ENCODE measurements around the gene PRKRA. TPM values are rescaled to one million over a fixed set of nuclear protein-coding genes. Genes with fewer than 3 reads are reported as not detected.

PRKRA gene
- total and polyA plus RNA-seq, 2 of the 8 experiments (the other 6 are each of a cell fraction or from before 2014, with no cell fraction given), result 25.4 to 60.4 TPM

- CTCF ChIA-PET (ENCODE audit: partially characterized antibody), result interaction anchor here (1.4 to 1.9 kb wide), 3 partner anchors 11 to 34 kb away, joined by 3 to 6 read pairs (median 4); no protein-coding TSS in a partner anchor
- H3K79me2 ChIP-seq (ENCODE audit: control insufficient read depth in 1 of 2, insufficient read depth in 2 of 2, low read length in 2 of 2), result no peaks in the 10 kb centered on the region
- FAIRE-seq, result no peak
- no peak for TF ChIP-seq CTBP2 (IDR thresholded peaks at IDR 0.05; ENCODE audit: borderline replicate concordance, insufficient read depth, insufficient read length, low read length)
- TF ChIP-seq E2F6 (IDR thresholded peaks at IDR 0.05), result no peak
- no peak for TF ChIP-seq EGR1 (IDR thresholded peaks at IDR 0.05; ENCODE audit: borderline replicate concordance, low read depth, low read length)
- TF ChIP-seq KDM1A (IDR thresholded peaks at IDR 0.05; ENCODE audit: borderline replicate concordance, low read length), result no peak
- no peak for TF ChIP-seq CREB1 (IDR thresholded peaks at IDR 0.05)
- no peak for TF ChIP-seq TAF7 (optimal IDR thresholded peaks at IDR 0.05; ENCODE audit: borderline replicate concordance, low read depth, low read length)
- no peak for TF ChIP-seq EZH2 (IDR thresholded peaks at IDR 0.05; ENCODE audit: low read depth, low read length, severe bottlenecking)
- TF ChIP-seq BACH1 (IDR thresholded peaks at IDR 0.05; ENCODE audit: low read length), result no peak
- TF ChIP-seq CHD1 (IDR thresholded peaks at IDR 0.05; ENCODE audit: low read depth, low read length), result no peak
- TF ChIP-seq JUN (IDR thresholded peaks at IDR 0.05; ENCODE audit: low read depth, low read length), result no peak
- no peak for TF ChIP-seq HDAC2 (IDR thresholded peaks at IDR 0.05; ENCODE audit: borderline replicate concordance in 1 of 2, low read depth in 2 of 2, low read length in 2 of 2)
- no peak for TF ChIP-seq TEAD4 (IDR thresholded peaks at IDR 0.05; ENCODE audit: low read depth, low read length)
Observed at GRCh38 chr2:178429336-178429735, 21.6 kb downstream of the PRKRA start.

More at GRCh38 chr2:178429336-178429735, 21.6 kb downstream of the PRKRA start:
- no peak for DNase-seq (ENCODE audit: low read depth in 1 of 2, low spot score in 2 of 2)
- Histone ChIP-seq H2BK20ac (ENCODE audit: low read length) (no peak overlapping the region), H4K91ac (replicated peaks; ENCODE audit: insufficient read length, low read length) (no peak overlapping the region), H3K18ac (ENCODE audit: extremely low read depth, low read length) (no peak overlapping the region), H3K79me1 (ENCODE audit: low read depth, low read length) (no peaks in the 10 kb centered on the region), H3K4ac (replicated peaks; ENCODE audit: insufficient read length, low read depth, low read length) (no peak overlapping the region), H3K23ac (ENCODE audit: insufficient read length) (no peak overlapping the region), H4K8ac (ENCODE audit: extremely low read depth, insufficient read depth, low read length) (no peak overlapping the region), H2BK5ac (ENCODE audit: low read depth, low read length) (no peak overlapping the region), H3K27ac (ENCODE audit: low read depth, low read length) (no peak overlapping the region), H3K36me3 (ENCODE audit: control insufficient read depth in 2 of 4, insufficient read depth in 4 of 4, low read length in 3 of 4) (peaks cover 2 to 57% (median 19%) of the 10 kb centered on the region in 4 experiments; a peak in 7 of 8 replicates), H2BK120ac (replicated peaks; ENCODE audit: low read depth, low read length) (no peak overlapping the region), H2AK5ac (ENCODE audit: low read depth, low read length) (no peak overlapping the region), H3K9ac (replicated peaks in 1 of 4; ENCODE audit: extremely low read depth in 1 of 4, low read depth in 3 of 4, low read length in 3 of 4) (no peak overlapping the region), H2BK12ac (ENCODE audit: low read depth, low read length) (no peak overlapping the region), H3K27me3 (replicated peaks in 1 of 4; ENCODE audit: control insufficient read depth in 3 of 4, extremely low read depth in 1 of 4, insufficient read depth in 3 of 4, low read length in 3 of 4) (no peaks in the 10 kb centered on the region), H3K4me1 (replicated peaks in 1 of 4; ENCODE audit: control insufficient read depth in 3 of 4, insufficient read depth in 4 of 4, low read length in 3 of 4) (no peaks in the 10 kb centered on the region), H3K9me3 (ENCODE audit: insufficient read depth in 2 of 2, low read depth in 1 of 2, low read length in 1 of 2) (no peaks in the 10 kb centered on the region), H2BK15ac (ENCODE audit: low read length) (no peak overlapping the region), H3K14ac (ENCODE audit: insufficient read length) (no peak overlapping the region), H3K4me2 (ENCODE audit: insufficient read depth in 1 of 2, low read depth in 2 of 2, low read length in 2 of 2) (no peak overlapping the region), H4K5ac (ENCODE audit: insufficient read length, low read depth, low read length) (no peak overlapping the region), H4K20me1 (replicated peaks in 1 of 2; ENCODE audit: control insufficient read depth in 1 of 2, insufficient read depth in 2 of 2, low read length in 2 of 2) (peaks cover 0 to 2% of the 10 kb centered on the region in 2 experiments), H2AFZ (ENCODE audit: low read length) (no peak overlapping the region), H3K23me2 (ENCODE audit: low read depth, low read length) (no peaks in the 10 kb centered on the region), H3K4me3 (ENCODE audit: extremely low read depth in 1 of 4, insufficient read depth in 2 of 4, low read depth in 3 of 4, low read length in 4 of 4) (no peak overlapping the region), H3K56ac (replicated peaks; ENCODE audit: insufficient read length, low read depth, low read length) (no peak overlapping the region)
- POLR2A ChIA-PET (ENCODE audit: partially characterized antibody), result interaction anchor here (1.0 to 2.7 kb wide), 6 partner anchors 11 to 23 kb away, joined by 3 to 10 read pairs (median 8); partner anchors contain the start of genes PJVK and PRKRA

Data from H1 (cell line).